Activated T-cell treated with anti-CD3 and anti-CD28 coated beads, Interleukin-2, amount 50 U/mL, for 48 hours (primary cell): ENCODE measurements around the gene ACER3.
"Not testable (repeated sequence)": the region's sequence is repeated elsewhere in the genome, so short reads cannot be mapped to it uniquely, and the experiment has no call there.

Experiments
- DNase-seq, 2 experiments: peaks; one replicate each; pipeline ENCODE4 v3.0.0-alpha.2; 2020

The ACER3 gene

DNA sequence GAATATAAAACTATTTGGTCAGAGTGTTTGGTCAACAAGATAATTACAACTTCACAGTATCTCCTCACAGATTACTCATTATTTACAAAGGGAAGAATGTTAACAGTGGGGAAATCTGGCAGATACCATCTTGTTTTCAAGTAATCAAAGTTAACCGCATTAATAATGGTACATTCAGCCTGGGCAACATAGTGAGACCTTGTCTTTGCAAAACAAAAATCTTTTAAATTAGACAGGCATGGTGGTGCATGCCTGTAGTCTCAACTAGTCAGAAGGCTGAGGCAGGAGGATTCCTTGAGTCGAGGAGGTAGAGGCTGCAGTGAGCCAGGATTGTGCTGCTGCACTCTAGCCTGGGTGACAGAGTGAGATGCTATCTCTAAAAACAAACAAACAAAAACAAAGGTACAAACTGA lies 78.5 kb downstream of the ACER3 start:
- DNase-seq: no peak

DNA sequence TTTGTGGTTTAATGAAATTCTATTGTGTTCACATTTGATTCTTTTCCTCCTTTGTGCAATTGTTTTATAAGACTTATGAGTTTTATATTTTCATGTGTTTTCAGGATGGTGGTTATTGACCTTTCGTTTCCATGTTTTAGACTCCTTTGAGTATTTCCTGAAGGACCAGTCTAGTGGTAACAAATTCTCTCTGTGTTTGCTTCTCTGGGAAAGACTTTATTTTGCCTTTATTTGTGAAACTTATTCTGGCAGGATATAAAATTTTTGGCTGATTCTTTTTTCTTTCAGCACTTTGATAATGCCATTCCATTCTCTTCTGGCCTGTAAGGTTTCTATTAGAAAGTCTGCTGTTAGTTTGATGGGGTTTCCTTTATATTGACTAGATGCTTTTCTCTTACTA lies 83.5 kb downstream of the ACER3 start:
- no peak for DNase-seq

DNA sequence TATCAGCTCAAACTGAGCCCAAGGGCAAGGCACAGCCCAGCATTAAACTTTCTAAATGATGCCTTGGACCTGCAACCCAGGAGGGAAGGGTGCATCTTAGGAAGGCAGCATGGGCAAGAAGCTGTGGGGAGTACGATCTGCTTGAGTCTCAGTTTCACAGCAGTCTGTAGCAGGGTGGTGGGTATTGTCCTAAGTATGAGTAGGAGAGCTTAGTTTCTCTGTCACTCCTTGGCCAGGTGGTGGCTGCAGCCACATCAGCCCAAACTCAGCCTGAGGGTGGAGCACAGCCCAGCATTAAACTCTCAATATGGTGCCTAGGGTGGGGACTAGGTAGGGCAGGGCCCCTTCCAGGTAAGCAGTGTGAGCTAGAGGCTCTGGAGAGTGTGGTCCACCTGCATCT lies 85.5 kb downstream of the ACER3 start:
- DNase-seq: no peak

DNA sequence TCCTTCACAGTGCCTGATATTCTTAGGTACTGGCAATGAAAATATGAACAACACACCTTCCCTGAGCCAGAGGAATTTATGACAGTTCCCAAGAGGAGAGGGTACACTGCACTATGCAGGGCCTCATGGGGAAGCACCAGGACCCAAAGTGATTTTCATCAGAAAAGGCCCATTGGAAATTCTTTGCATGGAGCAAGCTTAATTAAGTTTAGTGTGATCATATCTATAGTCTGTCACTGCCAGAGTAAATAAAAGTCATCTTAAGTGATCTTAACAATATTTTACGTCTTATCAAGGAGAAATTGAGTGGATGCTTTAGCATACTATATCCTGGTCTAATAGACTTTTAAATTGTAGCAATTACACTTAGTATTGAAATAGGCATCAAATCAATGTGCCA lies 86.5 kb downstream of the ACER3 start:
- no peak for DNase-seq

DNA sequence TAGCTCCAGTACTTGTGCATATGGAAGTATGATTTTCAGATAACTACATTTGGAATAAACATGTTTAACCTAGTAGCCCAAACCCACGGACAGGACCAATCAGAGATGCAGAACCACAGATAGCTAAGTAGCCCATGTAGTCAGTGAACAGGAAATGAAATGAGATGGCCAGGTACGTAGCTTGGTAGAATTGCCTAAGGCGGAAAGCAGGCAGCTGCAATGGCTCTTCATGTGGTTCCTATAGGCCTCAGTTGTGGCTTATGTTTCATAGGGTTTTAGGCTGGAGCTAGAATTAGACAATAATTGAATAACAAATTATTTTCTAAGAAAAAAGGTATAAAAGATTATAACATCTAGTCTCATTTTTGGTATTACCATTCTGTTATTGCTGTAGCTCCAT lies 87.1 kb downstream of the ACER3 start:
- no peak for DNase-seq

DNA sequence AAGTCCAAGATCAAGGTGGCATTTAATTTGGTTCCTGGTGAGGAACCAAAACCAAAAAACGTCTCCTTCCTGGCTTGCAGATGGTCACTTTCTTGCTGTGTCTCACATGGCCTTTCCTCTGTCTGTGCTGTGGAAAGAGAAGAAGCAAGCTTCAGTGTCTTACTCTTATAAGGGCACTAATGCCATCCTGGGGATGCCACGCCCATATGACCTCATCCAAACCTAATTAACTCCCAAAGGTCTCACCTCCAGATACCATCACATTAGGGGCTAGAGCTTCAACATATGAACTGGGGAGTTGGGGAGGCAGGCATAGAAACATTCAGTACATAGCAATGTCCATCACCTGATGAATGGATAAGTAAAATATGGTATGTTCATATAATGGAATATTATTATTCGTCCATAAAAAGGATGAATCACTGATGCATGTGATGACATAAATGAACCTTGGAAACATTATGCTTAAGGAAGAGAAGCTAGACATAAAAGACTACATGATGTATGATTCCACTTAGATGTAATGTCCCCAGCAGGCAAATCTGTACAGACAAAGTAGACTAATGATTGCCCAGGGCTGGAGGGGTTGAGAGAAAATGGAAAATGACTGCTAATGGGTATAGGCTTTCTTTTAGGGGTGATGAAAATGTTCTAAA lies 94.9 kb downstream of the ACER3 start:
- no peak for DNase-seq

DNA sequence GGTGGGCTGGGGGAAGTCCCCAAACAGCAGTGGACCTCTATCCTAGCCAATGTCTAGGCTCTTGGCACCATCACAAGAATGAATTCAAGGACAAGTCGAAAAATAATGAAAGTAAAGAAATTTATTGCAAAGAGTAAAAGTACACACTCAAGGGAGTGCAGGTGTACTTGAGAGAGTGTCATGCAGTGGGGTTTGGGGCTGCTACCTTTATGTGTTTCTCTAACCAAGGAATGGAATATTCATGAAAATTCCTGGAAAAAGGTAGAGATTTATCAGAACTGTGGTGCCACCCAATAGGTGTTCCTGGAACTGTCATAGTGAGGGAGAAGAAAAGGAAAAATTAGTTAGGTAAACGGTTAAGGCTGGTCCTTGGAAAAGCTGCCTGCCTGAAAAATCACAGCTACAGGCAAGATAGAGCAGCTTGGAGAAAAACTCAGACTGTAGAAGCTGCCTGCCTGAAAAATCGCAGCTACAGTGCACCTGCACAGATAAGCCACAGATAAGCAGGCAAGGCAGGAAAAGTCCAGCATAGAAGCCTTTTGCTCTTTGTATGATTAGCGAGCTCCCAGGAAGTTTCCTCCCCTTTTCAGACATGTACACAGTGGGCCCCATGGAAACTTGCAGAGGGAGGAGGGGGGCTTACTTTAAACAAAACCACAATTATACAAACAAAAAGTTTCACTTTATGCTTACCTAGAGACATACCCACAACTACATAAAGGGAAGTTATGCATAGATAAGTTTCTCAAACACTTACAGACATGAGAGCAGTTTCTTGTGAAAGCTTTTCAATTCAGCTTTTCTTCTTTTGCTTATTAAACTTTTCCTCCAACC lies 102.1 kb downstream of the ACER3 start:
- DNase-seq: no peak

DNA sequence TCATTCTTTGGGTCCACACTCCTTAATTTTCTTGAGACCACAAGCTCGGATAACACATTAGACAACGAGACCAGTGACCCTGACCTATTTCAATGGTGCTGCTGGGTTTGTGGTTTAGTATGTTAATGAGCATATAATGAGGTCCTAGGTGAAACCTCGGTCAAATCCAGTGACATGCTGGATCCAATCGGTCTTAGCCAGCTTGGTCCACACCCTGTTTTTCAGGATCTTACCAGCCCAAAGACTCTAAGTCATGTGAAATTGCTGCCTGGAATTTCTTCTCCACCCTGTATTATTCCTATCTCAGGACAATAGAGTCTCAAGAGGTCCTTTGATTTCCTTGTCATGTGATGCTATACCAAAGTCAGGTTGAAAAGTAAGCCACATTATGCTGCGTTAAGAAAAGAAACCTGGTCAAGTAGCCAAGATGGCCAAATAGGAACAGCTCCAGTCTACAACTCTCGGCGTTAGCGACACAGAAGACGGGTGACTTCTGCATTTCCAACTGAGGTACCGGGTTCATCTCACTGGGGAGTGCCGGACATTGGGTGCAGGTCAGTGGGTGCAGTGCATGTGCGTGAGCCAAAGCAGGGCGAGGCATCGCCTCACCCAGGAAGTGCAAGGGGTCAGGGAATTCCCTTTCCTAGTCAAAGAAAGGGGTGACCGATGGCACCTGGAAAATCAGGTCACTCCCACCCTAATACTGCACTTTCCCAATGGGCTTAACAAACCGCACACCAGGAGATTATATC lies 102.9 kb downstream of the ACER3 start:
- DNase-seq: not testable (repeated sequence)

DNA sequence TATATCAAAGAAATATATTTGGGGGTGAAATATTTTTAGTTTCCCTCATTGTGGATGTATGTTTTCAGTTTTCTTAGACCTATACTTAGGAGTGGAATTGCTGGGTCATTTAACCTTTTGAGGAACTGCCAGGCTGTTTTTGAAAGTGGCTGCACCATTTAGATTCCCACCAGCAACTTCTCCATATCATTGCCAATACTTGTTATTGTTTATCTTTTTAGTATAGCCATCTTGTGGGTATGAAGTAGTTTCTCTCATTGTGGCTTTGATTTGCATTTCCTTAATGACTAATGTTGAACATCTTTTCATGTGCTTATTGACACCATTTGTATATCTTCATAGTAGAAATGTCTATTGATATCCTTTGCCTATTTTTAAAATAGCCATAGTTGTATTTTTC lies 111.3 kb downstream of the ACER3 start:
- DNase-seq: no peak

DNA sequence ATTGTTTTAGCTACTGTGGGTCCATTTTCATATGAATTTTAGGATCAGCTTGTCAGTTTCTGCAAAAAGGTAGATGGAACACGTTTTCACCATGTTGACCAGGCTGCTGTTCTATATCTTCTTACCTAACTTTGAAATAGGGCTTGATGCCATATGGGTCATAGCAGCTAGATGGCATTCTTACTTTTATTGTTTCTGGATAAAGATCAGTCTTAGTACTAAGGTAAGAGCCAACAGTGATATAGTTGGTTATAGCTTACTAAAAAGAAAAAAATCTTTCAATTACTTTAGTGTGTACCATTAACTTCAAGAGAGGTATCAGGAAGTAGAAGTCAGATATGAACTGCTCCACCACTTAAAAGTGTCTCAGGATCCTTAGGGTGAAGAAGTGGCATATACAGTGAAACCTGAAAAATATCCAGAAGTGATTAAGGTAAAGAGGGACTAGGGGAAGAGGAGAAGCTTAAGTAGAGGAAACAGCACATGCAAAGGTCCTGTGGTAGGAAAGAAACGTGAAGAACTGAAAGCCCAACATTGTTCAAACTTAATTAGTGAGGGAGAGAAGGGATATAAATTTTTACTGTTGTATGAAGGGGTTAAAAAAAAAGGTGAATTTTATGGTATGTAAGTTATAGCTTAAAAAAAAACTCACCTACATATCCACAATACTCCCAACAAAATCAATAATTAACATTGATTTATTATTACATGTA lies 113.6 kb downstream of the ACER3 start:
- DNase-seq: no peak

DNA sequence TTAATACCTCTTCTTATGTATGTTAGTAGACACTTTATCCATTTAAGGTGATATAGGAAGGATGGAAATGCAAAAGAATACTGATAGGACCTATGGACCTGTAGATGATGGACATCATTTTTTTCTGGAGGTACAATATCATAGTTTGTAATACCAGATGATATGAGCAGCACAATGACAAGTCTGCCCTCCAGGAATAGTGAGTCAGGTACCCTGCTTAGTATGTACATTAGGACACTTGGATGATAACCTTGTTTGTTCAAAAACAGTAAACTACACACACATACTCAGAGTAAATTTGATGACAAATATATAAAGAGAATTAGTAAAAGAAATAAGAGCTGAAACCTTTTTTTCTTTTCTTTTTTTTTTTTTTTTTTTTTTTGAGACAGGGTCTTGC lies 114.8 kb downstream of the ACER3 start:
- DNase-seq: no peak

DNA sequence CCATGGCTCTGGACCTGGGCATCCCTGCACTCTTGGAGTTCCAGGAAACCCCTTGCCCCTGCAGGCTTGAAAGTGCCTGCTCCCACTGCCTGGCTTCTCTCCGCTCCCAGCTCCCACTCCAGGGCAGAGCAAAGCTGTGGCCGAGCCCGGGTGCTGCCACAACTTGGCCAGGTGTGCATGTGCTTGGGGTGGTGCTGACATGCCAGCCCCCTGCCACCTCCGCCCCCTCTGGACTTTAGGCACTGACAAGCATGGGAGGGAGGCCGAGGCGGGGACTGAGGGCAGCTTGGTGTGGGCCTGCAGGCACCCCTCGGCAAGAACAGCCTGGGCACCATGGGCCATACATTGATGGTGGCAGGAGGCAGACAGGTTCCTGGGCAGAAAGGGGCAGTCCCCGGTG lies 117.1 kb downstream of the ACER3 start:
- DNase-seq: no peak

DNA sequence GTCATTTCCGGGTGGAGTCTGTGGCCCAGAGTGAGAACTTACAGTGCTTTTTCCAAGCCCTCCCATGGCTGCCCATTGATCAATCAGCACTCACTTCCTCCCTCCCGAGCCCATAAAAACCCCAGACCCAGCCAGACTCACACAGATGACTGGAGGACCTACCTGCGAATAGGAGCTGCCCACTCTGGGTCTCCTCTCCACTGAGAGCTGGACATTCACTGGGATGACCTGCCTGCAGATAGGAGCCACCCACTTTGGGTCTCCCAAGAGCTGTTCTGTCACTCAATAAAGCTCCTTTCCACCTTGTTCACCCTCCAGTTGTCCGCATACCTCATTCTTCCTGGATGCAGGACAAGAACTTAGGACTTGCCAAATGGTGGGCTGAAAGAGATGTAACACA lies 117.5 kb downstream of the ACER3 start:
- DNase-seq: no peak

DNA sequence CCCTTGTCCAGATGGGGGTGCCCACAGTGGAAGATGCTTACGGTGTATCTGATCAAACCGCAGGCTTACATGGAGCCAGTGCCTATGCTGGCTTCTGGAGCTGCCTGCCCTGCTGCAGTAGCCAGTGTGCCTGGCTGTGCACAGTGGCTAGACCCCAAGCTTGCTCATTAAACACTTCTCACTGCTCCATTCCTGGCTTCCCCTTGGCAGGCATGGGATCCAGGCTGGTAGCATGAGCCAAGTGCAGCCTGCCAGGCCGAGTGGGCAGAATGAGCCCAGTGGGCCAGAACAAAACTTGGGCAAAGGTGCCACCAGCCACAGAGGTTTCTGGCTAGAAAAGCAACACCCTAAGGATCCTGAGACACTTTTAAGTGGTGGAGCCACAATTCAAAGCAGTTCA lies 118.1 kb downstream of the ACER3 start:
- DNase-seq: no peak

DNA sequence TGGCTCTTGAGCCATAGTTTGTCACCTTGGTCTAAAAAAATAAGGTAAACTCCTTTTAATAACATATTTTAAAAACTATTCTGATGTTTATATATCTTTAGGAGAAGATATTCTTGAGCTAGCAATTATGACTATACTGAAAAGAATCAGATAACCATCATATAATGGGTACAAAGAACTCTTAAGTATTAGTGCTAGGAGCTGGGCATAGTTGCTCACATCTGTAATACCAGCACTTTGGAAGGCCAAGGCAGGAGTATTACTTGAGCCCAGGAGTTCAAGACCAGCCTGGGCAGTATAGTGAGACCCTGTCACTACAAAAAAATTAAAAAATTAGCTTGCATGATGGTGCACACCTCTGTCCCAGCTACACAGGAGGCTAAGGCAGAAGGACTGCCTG lies 119.5 kb downstream of the ACER3 start:
- DNase-seq: no peak

DNA sequence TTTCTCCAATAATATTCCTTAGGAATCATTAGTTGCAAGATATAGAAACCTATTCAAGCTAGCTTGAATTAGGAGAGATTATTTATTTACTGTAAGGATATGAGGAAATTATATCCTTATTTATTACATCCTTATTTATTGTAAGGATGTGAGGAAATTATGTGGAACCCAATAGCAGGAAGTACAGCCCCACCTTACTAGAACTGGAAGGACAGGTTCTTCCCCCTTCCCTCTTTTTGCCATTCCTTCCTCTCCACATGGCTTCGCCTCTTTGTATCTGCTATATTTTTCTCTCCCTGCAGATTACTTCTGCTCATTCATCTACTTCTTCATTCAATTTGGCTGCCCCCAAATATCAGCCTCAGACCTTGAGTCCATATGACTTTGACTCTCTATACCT lies 124.0 kb downstream of the ACER3 start:
- DNase-seq: no peak

DNA sequence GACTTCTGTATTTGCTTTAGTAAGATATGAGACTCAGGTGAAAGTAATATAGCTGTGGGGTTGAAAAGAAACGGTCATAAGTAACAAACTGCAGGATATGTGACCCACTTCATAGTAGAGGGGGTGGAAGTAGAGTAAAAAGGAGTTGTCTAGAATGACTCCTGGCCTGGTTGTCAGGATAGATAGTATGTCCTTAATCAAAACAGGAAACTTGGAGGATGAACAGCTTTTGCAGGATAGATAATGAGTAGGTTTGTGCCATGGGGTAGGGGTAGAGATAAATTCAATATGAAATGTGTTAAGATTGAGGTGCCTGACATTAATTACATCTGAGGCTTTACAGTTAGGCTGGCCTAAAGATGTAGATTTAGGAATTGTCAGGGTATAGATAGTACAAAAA lies 126.5 kb downstream of the ACER3 start:
- DNase-seq: no peak

DNA sequence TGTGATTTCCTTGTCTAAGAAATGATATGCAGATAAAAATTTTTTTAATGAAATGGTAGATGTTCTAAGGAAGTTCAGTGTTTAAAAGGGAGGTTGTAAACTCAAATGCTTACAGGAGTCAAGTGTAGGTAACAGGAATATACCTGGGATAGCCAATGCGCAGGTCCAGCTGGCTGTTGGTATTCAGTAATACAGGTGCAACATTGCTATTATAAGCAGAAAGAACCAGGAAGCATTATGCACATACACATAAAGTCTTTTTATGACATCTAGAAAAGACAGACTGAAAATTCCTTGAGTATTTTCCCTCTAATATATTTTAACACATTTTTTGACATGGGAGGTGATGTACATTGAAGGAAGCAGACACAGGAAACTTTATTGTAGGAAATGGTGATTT lies 129.9 kb downstream of the ACER3 start:
- DNase-seq: no peak

DNA sequence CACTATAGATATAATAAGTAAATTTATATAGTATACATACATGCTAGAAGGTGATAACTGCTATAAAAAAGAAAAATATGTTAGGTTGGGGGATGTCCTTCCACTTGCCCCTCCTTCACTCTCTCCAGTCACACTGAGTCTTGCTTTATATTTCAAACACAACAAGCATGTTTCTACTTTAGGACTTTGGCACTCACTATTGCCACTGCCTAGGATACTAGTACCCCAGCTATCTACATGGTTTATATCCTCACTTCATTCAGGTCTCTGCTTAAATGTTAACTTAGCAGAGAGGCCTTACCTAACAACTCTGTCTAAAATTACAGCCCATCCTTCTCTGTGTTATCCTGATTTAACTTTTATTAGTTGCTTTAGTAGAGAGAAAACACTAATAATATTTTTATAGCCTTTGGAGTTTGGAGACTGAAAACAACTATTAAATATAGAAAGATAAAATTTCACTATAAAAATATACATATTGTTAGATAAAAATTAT lies 134.4 kb downstream of the ACER3 start:
- DNase-seq: no peak

DNA sequence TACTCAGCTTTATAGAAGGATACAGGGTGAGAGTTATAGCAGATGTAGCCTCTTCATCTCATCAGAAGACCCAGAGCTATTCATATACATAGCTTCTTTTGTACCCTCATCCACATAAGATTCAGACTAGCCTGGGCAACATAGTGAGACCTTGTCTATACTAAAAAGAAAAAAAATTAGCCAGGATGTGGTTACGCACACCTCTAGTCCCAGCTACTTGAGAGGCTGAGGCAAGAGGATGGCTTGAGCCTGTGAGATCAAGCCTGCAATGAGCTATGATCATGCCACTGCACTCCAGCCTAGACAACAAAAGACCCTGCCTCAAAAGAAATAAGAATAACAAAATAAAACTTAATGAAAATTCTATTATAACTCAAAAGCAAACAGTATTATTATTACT lies 136.8 kb downstream of the ACER3 start:
- DNase-seq: no peak

DNA sequence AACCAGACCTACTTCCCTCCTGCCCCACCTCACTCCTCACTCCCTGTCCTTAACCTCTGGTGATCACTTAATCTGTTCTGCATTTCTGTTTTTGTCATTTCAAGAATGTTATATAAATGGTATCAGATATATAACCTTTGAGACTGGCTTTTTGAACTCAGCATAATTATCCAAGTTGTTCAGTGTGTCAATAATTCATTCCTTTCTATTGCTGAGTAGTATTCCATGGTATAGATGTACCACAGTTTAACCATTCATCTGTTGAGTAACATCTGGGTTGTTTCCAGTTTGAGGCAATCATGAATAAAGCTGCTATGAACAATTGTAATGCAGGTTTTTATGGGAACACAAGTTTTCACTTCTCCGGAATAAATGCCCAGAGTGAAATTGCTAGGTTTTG lies 138.9 kb downstream of the ACER3 start:
- DNase-seq: no peak

DNA sequence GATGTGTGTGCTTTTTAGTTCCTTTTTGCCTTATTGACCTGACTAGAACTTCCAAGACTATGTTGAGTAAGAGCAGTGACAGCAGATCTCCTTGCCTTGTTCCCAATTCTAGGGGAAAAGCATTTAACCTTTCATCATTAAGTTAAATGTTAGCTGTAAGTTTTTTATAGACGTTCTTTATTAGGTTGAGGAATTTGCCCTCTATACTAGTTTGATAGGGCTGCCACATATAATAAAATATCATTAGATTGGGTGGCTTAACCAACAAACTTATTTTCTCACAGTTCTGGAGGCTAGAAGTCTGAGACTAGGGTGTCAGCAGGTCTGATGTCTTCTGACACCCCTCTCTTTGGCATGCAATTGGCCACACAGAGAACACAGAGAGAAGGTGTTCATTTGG lies 140.9 kb downstream of the ACER3 start:
- no peak for DNase-seq

DNA sequence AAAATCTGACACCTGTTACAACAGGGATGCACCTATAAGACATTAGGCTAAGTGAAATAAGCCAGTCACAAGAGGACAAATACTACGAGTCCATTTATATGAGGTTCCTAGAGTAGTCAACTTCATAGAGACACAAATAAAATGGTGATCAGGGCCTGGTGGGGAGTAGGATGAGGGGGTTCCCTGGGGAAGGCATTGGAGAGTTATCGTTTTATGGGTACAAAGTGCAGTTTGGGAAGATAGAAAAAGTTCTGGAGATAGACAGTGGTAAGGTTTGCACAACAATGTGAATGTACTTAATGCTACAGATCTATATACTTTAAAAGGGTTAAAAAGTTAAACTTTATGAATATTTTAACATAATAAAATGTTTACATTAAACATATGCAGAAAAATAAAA lies 142.1 kb downstream of the ACER3 start:
- no peak for DNase-seq
